ENCODE results near the gene UBE3C.
"Not testable (repeated sequence)": the region's sequence is repeated elsewhere in the genome, so short reads cannot be mapped to it uniquely, and the experiment has no call there.

Gene UBE3C

GRCh38 chr7:157132796-157133195, 5.9 kb upstream of the UBE3C start:
- DNase-seq: no peak

DNA sequence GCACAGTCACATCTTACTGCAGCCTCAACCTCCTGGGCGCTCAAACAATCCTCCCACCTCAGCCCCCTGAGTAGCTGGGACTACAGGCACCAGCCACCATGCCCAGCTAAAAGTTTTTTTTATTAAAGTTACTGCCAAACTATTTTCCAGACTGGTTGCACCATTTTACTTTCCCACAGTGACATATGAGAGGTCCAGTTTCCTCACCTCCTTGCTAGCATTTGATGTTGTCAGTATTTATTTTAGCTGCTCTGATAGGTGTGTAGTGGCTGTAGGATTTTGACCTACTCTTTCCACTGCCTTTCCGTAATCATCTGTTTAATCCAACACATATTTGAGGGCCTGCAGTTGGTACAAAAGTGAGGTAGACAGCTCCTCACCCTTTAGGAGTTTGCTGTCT, 5.4 kb upstream of the UBE3C start:
- DNase-seq: no peak

- DNase-seq: peak; percentile 20
Measured at GRCh38 chr7:157136372-157136771, 2.4 kb upstream of the UBE3C start.

- no peak for DNase-seq
Measured at GRCh38 chr7:157138101-157138423, 664 bp upstream of the UBE3C start.

- DNase-seq: no peak
Measured at GRCh38 chr7:157139111-157139809, 534 bp downstream of the UBE3C start.

DNA sequence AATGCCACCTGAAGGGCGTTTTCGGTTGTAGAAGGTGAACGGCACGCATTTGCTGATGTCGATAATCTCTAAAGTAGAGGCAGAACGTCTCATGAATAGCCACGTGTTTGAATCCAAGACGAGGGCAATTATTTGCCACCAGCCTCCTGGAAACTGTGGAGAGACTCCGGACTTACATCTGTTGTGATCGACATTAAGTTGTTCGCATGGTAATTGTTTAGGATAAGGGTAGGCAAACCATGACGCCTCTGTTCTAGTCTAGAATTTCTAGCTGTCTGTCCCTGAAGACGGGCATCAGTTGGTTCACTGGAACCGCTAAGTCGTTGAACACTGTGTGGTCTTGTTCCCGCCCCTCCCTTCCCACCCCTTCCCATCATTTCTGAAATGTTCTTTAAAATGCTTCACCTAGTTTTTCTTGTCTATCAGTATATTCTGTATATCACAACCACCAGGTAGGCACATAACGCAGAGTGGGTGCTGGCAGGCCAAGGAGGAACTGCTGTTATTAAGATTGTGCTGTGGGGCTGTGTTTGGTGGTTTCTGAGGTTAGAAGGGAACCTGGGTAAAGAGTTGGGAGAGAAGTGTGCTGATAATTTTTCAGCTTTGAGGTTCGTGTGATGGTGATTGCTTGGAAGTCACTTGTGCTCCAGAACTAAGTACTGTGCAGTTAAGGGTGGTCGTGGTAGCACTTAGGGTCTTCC, 1.2 kb downstream of the UBE3C start:
- DNase-seq: no peak

- DNase-seq: no peak
Measured at GRCh38 chr7:157140511-157140905, 1.8 kb downstream of the UBE3C start.

DNA sequence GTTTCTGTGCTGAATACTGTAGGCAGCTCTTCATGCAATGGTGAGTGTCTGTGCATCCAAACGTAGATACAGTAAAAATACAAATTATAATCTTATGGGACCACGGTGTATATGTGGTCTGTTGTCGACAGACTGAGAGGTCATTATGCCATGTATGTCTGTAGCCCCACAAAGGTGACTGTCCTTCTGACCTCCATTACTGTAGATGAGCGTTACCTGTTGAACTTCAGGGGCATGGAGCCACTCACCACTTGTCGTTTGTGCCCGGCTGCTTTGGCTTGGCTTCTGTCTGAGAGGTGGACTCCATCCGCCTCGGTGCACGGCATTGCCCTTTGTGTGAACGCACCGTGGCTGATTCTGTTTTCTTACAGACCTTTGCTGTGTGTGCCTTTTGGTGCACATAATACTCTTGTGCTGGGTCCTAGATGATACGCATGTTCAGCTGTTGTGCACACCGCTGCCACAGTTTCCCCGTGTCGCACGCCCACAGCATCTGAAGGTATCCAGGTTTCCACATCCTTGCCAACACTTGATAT, 2.9 kb downstream of the UBE3C start:
- DNase-seq: no peak

DNA sequence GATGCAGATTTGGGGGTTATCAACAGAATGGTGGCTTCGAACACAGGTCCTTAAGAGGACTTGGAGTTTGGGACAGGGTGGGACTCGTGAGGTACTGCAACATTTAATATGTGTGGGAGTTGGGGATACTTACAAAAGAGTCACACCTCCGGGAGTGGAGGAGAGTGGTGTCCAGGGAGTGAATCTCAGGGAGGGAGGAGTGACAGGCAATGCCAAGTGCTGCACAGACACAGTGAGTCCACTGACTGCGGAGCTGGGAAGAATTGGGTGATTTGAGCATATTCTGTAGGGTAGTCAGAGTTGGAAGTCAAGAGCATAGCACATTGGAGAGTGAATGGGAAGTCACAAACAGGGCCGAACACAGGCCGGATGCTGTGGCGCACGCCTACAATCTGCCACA, 5.1 kb downstream of the UBE3C start:
- no peak for DNase-seq

DNA sequence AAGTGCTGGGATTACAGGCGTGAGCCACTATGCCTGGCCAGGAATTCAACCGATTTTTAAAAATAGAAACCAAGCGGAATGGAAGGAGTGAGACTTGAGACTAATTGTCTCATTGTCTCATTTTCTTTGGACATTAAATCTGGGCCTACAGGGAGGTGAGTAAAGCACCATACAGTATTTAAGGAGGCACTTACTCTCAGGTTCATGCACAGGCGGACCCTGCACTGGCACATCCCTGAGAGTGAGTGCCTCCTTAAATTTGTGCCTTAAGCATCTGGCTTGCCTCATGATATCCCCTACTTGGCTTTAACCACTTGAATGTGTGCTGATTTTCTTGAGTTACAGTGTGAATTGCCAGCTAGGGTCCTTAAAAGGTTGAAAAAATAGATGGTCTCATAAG, 10.6 kb downstream of the UBE3C start:
- no peak for DNase-seq

DNA sequence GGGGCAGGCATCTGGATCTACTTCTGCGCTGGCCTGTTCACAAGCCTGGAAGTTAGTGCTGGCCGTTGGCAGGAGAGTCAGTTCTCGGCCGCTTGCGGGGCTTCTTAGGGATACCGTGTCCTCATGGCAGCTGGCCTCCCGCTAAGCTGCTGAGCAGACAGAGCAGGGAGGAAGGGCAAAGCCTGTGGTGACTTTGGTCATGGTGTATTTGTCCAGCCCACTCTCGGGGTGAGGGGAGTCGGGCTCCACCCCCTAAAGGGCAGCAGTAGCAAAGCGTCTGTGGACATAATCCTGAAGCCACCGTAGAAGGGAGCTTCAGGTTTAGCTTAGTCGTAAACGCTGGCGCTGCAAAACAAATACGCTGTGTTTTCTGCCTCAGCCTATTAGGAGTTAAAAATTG, 12.2 kb downstream of the UBE3C start:
- no peak for DNase-seq

- no peak for DNase-seq
Measured at GRCh38 chr7:157151626-157152339, 13.1 kb downstream of the UBE3C start.

DNA sequence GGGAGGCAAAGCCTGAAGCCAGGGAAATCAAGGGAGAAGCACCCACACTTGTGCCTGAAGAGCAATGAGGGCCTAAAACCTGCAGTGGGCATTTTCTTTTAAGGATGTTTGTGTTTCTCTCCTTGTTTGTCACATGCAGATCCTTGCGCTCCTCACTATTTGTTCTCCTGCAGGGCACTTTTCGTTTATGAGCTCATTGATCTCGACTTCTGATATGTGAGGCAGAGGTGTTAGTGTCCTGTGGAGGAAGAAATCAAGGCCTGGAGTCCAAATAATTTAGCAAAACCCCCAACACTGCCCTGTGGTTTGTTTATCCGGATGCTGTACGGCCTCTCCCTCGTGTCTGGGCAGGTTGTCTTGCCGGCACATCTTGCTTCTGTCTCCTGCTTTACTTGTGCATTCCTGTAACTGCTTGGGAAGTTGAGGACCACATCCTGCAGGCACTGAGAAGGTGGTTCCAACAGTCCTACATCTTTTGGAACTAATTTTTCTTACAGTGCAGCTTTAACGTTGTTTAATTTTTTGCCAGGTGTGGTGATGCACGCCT, 13.7 kb downstream of the UBE3C start:
- no peak for DNase-seq

DNA sequence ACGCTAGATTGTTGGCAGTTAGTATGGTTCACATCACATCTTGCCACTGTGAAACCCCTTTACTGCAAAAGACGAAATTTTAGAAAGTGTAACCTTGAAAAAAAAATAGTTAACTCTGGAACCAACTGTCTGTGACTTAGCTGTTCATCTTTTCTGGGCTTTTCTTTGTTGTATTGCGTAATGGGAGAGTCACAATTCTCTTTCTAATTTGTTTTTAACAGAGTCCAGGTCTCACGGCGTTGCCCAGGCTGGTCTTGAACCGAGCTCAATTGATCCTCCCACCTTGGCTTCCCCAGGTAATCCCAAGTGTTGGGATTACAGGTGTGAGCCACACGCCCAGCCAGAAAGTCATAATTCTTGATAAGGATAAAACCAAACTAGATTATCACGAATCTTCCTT, 14.5 kb downstream of the UBE3C start:
- no peak for DNase-seq

DNA sequence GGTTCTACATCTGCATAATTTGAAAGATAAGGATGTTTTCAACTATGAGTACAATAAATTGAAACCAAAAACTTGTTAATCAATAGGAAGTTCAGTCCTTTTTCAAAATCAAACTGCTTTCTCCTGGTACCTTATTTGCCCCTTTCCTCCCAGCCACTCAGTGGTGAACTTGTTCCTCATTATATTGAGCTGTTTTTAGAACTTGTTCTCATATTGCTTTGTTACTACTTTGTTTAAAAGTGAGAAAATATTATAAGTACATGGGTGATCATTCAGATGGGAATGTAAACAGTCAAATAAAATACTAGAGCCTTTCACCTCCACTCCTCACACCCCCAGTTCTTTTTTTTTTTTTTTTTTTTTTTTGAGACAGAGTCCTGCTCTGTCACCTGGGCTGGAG, 17.2 kb downstream of the UBE3C start:
- DNase-seq: no peak

GRCh38 chr7:157158400-157158799, 19.7 kb downstream of the UBE3C start:
- DNase-seq: peak; percentile 71

DNA sequence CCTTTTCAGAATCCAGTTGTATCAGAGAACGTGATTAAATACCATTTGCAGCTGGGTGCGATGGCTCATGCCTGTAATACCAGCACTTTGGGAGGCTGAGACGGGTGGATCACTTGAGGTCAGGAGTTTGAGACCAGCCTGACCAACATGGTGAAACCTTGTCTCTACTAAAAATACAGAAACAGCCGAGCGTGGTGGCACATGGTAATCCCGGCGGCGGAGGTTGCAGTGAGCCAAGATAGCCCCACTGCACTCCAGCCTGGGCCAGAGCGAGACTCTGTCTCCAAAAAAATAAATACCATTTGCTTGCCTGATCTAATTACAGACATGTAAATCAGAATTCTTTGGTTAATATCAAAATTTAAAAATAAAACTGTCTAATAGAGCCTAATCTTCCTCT, 20.8 kb downstream of the UBE3C start:
- DNase-seq: not testable (repeated sequence)

DNA sequence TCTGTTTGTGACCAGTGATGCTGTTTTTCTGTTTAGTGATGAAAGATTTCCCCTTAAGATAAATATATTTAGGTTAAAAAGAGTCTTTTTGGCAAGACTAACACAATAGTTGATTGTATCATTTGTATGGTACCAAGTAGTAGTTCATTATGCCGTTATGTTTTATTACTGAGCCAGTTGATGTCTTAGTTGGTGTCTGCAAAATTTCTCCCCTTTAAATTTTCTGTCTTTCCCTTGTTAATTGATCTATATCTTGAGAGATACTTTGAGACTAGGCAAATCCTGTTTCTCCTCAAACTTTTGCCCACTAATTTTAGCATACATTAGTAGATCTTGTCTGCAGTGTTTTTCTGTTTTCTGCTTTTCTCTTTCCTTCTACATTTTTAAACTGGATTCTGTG, 21.7 kb downstream of the UBE3C start:
- DNase-seq: no peak

DNA sequence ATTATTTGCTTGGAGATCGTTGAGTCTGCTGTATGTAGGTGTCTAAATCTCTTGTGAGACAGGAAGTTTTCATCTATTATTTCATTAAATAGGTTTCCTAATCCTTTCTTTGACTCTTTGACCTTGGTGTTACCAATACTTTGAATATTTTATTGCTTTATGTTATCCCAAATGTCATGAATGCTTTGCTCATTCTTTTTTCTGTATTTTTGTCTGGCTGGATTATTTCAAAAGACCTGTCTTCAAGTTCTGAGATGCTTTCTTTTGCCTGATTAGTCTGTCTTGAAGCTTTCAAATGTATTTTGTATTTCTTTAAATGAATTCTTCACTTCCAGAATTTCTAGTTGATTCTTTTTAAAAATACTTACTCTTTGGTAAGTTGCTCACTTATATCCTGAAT, 27.3 kb downstream of the UBE3C start:
- DNase-seq: no peak

DNA sequence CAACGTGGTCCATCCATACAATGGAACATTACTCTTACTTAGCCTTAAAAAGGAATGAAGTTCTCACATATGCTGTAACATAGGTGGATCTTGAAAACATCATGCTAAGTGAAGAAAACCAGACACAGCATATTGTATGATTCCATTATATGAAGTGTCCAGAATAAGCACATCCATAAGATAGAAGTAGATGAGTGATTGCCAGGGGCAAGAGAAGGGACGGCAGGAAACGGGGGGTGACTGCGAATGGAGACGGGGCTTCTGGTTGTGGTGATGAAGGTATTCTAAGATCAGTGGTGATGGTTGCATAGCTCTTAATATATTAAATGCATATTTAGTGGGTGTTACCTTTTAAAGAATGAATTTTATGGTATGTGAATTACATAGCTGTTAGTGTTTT, 29.8 kb downstream of the UBE3C start:
- no peak for DNase-seq

DNA sequence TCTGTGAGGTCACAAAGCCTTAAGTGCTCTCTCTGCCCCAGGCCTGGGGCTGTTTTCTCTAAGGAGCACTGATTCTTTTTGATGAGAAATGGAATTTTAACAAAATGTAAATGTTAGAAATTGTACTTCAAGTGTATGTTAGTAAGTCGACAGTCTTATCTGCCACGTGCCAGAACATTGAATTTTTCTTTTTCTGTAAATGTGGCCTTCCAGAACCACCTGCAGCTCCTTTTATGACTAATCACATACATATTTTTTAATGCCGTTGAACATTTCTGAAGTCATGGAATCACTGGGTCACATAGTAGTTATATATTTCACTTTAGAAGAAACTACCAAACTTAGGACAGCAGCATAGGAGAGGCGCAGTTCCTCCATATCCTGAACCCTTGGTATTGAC, 38.0 kb downstream of the UBE3C start:
- no peak for DNase-seq

- DNase-seq: no peak
Measured at GRCh38 chr7:157177333-157177982, 38.7 kb downstream of the UBE3C start.

DNA sequence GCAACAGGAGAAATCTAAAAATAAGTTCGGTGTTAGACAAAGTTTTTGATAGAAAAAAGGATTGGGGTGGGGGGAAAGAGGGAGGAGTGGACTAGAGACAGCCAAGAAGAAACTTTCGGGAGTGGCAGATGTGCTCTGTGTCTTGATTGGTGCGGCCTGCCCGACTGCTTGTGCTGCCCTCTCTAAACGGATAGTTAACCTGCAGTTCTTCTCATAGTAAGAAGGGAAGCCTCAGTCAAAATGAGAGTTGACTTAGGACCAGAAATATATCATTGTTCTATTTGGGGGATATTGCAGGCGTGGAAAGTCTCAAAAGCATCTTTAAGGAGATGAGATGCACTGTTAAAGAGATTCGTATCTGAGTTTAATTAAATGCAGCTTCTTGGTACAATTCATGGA, 39.3 kb downstream of the UBE3C start:
- no peak for DNase-seq

All from NCI-H1105 treated with DMSO at 0.1 percent for 48 hours (cell line).